Right forelimb (tissue), 1 donor: ENCODE data around the gene CD101.
"Not testable (repeated sequence)": the region's sequence is repeated elsewhere in the genome, so short reads cannot be mapped to it uniquely, and the experiment has no call there.

Experiments used
- DNase-seq: peaks from one replicate; pipeline ENCODE4 v3.0.0-alpha.2; 2018

The CD101 gene, protein sequence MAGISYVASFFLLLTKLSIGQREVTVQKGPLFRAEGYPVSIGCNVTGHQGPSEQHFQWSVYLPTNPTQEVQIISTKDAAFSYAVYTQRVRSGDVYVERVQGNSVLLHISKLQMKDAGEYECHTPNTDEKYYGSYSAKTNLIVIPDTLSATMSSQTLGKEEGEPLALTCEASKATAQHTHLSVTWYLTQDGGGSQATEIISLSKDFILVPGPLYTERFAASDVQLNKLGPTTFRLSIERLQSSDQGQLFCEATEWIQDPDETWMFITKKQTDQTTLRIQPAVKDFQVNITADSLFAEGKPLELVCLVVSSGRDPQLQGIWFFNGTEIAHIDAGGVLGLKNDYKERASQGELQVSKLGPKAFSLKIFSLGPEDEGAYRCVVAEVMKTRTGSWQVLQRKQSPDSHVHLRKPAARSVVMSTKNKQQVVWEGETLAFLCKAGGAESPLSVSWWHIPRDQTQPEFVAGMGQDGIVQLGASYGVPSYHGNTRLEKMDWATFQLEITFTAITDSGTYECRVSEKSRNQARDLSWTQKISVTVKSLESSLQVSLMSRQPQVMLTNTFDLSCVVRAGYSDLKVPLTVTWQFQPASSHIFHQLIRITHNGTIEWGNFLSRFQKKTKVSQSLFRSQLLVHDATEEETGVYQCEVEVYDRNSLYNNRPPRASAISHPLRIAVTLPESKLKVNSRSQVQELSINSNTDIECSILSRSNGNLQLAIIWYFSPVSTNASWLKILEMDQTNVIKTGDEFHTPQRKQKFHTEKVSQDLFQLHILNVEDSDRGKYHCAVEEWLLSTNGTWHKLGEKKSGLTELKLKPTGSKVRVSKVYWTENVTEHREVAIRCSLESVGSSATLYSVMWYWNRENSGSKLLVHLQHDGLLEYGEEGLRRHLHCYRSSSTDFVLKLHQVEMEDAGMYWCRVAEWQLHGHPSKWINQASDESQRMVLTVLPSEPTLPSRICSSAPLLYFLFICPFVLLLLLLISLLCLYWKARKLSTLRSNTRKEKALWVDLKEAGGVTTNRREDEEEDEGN

DNA sequence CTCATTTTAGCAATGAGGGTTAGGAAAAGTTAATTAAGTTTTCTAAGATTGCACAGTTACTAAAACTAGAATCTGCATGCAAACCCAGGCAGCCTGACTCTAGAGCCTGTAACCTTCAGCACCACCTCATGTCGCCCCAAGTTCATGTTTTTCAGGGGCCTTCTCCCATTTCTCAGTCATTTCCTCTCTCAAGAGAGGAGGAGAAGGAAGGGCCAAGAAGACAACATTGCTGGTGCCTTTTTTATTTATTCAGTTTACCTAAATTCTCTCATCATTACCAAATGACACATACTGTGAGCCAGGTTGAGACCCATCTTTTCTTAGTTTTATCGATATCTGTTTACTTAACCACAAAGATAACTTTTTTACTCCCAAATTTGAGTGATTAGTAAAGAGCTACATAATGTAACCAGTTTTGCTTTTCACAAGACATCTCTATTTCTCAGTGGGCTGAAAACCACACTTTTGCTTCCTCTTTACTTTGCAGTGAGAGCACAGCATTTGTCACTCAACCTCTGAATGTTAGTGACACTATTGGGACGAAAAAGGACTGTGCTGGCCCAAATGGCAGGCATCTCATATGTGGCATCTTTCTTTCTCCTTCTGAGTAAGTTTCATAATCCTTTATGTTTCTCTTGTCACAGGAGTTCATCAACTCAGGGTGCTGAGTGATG lies at the start of gene CD101:
Gene CD101, plus strand, starts transcription at position 507 of the 674 bp plus-strand sequence. Its CDS starts 58 bp downstream, at position 565.
- no peak for DNase-seq

DNA sequence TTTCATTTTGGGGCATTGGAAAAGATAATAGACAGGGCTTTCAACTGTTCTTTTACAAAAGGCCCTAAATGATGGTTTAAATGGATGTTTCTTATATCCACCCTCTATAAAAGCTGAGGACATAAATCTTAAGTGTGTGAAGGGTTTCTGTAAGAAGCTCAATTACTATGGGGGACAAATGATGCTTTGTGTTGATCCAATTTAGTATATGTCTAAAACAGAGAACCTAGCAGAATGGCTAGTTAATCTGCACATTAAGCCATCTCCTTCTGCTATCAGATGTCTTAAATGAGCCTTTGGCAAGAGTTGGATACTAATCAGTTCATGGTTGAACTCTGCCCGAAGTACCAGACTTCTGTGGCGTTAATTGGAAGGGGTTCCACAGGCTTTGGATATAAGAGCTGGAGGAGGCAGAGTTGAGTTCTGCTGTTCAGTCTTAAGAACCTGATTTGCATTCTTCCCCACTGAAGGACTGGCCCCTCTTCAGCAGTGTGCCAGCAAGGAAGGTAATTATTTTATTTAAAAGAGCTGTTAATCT lies 48.8 kb upstream of the CD101 start:
- DNase-seq: no peak

DNA sequence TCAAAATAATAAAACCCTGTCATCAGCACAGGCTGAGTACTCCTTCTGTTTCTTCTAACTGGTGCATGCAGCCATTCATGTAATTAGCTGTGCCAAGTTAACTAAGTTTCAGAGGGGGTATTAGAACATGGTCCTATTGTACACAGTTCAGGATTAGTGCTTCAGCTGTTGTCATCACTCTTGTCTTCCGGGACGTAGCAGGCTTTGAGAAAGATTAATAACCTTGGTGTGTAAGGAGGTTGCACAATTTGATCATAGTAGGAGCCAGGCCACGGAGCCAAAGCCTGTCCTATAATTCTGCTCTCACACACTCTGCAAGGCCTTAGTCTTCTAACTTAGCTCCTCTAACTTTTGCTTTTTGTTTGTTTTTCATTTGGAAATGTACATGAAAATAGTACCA lies 47.1 kb upstream of the CD101 start:
- peak; percentile 11 for DNase-seq

DNA sequence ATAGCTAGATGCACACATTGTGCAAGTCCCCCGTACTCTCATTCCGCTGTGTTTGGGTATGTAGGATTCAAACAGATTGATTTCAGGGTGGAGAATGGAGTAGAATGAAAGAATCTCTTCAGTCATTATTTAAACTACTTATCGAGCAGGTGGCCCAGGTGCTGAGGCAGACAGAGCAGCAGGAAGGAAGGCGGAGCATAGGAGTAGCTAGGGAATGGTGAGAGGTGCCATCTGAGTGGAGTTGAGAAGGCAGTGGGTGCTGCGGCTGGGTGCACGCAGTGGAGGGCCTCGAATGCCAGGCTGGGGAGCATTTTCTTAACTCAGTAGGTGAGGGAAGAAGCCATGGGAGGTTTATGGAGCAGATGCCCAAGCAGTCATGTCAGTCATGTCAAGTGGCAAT lies 45.2 kb upstream of the CD101 start:
- peak; percentile 7 for DNase-seq

DNA sequence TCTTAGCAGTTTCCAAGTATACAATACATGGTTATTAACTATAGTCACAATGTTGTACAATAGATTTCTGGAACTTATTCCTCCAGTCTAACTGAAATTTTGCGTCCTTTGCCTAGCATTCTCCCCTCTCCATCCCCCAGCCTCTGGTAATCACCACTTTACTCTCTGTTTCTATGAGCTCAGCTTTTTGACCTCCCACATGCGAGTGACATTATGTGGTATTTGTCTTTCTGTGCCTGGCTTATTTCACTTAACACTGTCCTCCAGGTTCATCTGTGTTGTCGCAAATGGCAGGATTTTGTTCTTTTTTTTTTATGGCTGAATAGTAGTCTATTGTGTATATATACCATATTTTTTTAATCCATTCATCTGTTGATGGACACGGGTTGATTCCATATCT lies 43.9 kb upstream of the CD101 start:
- no peak for DNase-seq

DNA sequence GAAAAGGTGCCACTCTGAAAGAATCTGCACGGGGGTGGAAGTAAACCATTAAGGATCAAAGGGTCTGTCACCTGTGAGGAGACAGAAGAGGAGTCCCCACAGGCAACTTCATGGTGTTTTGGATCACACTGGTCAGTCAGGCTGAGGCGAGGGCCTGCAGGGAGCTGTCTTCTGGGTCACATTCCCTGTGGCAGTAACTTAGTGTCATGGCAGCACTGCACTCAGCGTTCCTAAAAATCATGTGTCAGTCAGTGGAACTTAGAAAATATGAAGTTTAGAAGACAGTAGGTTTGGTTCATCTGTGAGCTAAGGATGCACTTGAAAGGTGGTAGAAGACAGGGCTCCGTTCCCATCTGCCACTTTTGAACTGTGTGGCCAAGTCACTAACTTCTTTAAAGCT lies 43.5 kb upstream of the CD101 start:
- DNase-seq: peak; percentile 20

DNA sequence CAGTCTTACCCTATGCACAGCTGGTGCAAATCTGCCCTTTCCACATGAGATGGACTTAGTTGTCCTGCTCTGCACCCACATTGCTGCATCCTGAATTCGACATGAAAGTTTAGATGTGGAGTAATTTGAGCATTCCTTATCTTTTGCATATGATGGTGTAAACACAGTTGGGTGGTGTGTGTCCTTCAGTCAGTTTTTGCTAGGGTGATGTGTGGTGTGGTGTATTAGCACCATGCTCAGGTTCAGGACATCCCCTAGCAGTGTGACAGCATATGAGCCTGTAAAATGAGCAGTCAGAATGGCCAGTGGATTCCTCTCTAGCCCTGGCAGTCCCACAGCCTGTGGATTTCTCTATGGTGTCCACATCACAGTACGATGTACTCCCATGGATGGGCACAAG lies 42.6 kb upstream of the CD101 start:
- peak; percentile 34 for DNase-seq

DNA sequence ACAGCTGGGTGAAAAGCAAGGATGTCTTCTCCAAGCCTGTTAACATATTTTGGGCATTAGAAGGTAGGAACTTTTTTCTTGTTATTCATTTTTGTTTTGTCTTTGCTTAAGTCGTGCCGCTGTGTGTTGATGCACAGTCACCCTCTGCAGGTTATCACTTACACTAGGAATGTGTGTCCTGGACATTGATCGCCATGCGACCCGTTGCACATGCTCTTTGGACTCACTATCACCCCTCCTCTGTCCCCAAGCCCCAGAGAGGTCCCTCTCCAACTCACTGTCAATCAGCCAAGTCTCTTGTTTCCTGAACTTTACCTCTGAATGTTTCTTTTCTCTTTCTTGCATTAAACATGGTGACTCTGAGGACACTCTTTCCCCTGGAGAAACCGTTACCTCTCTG lies 40.0 kb upstream of the CD101 start:
- no peak for DNase-seq

DNA sequence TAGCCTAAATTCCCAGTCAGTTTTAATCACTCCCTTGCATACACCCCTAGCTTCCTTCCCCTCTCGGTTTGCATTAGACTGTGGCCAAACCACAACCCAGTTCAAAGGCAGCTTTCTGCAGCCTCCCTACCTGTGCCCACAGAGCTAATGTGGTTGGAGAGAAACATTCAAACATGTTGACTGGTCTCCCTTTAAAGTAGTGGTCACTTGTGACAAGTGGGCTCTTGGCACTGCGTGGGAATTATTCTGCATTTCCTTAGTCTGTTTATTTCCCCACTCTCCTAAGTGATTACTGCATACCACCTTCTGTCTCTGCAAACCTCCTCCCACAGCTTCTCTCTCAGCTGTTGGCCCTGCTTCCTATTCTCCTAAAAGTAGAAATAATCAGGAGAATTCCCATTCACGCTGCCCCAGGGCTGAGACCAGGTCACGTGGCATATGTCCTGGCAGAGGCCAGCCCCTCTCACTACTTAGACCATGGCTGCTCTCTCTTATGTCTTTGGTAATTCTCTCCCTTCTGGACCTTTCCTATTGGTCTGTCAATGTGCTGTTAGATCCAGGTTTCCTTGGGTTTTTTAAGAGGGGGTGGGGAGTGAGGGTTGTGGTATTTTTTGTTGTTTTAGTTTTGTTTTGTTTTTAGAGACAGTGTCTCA lies 38.4 kb upstream of the CD101 start:
- peak; percentile 18 for DNase-seq

DNA sequence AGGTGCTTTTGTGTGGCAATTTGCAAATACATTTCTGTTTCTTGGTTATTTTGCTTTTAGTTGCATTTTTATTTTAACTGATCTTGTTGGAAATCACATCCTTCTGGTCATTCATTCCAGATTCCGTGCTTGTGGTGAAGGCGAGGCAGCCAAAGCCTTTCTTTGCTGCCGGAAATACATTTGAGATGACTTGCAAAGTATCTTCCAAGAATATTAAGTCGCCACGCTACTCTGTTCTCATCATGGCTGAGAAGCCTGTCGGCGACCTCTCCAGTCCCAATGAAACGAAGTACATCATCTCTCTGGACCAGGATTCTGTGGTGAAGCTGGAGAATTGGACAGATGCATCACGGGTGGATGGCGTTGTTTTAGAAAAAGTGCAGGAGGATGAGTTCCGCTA lies 34.8 kb upstream of the CD101 start:
- DNase-seq: peak; percentile 29

DNA sequence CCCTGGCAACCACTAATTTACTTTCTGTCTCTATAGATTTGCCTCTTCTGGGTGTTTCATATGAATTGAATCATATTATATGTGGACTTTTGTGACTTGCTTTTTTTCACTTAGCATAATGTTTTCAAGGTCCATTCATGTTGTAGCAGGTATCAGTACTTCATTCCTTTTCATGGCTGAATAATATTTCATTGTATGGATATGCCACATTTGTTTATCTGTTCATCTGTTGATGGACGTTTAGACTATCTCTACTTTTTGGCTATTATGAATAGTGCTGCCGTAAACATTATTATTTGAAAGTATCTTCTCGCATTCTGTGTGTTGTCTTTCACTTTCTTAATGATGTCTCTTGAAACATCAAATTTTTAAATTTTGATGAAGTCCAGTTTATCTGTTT lies 32.8 kb upstream of the CD101 start:
- DNase-seq: no peak

DNA sequence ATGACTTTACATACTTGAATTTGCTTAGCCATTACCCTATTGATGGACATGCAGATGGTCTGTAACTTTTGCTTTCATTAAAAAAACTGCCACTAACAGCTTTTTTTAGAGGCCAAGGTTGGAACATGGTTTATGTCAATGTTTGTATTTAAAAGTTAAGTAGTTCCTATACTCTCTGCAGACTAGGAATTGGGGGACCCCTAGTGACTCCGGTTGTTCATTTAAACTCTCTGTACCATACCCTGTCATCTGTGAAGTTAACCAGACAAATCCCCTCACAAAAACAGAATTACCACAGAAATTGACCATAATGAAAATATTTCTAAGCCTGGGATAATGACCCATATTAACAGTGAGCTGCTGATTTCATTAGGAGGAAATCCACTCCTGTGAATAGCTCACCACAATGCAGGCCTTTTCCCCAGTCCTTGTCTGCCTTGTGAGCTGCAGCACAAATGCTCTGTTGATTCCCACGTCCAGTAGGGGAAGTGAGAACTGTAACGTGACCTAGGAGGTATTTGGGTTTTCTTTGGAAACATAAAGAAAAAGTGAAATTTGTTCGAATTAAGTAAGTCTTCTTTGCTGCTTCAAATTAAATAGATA lies 30.2 kb upstream of the CD101 start:
- DNase-seq: peak; percentile 19

DNA sequence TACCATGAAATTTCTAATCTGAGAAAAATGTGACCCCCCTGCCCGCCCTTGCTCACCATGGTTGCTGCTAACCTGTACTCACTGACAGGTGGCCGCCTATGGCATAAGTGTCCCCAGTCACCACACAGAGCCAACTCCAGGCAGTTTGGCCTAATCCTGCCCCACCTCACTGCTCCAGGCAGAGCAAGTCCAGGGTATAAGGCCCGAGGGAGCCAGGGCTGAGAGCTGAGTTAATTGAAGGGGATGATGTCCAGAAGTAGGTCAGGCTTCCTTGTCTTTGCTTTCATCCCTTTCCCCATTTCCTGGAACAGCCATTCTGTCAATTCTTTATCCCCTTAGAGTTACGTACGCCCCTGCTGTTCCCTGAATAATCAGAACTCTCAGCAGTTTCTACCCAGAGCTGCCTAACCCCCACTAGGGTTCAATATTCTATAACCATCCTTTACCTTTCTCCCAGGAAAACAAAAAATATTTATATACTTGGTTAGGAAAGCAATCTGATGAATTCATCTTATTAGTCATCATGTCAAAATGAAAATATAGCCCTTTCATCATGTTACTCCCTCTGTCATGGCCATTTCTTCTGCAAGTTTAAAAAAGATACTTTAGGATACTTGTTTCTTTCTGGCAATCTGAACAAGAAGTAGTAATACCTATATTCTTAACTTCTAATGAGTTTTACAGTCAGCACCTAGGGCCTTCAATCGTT lies 29.4 kb upstream of the CD101 start:
- DNase-seq: peak; percentile 40

DNA sequence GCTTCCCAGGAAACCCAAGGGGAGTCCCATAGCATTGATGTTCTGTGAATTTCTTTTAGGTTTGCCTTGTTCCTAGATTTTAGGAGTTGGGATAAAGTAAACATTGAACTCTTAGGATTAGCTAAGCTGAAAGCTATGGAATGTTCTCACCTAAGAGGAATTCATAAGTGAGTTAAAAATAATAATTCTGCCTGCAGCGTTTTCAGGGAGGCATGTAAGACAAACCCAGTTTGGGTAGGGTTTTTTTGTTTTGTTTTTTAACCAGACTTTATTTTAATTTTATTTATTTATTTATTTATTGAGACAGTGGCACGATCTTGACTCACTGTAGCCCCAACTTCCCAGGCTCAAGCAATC lies 28.9 kb upstream of the CD101 start:
- DNase-seq: no peak

DNA sequence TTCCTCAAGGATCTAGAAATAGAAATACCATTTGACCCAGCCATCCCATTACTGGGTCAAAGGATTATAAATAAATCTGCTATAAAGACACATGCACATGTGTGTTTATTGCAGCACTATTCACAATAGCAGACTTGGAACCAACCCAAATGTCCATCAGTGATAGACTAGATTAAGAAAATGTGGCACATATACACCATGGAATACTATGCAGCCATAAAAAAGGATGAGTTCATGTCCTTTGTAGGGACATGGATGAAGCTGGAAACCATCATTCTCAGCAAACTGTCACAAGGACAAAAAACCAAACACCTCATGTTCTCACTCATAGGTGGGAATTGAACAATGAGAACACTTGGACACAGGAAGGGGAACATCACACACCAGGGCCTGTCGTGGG lies 21.3 kb upstream of the CD101 start:
- not testable (repeated sequence) for DNase-seq

DNA sequence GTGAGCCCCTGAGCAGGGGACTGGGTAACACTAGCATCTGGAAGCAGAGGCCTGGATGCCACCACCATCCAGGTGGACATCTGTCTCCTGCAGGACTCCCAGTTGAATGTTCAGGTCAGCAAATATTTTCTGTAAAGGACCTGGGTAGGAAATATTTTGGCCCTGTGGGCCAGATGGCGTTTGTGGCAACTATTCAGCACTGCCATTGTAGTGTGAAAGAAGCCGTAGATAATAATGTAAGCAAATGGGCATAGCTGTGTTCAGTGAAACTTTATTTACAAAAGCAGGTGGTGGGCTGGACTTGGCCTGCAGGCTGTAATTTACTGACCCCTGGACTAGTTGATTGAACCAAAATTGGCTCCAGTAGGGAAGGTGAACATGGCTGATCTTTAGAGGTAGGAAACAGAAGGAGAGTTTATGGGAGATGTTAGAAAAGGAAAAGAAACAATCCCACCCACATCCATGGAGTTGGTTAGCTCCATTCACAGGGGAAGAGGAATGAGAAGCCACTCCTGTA lies 20.0 kb upstream of the CD101 start:
- peak; percentile 34 for DNase-seq

DNA sequence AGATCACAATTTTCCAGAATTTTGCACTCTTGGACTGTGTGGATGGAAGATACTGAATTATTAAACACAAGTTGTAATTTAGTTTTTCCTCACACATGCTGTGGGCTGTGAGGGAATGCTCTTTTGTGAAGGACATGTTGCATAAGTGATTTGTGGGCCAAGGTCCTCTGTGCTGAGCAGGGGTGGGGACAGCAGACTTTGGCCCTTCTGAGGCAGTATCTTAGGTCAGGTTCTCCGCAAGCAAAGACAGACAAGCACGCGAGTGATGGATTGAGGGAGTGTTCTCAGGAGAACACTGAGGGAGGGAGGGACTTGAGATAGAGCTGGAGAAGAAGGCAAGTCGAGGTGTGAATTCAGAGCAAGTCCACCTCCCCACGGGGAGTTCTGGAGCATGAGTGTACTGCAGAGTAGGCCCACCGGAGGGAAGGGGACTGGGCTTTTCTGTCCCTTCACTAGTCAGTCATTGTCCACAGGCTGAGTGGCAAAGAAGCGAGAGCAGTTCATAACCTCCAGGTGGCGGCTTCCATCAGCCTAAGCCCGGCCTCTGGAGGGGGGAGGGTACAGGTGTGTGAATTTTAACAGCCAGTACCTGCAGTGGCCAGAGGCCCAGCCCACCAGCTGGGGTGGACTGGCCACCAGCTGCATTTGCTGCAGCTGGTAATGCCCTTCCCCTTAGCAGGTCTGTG lies 19.1 kb upstream of the CD101 start:
- DNase-seq: peak; percentile 39

DNA sequence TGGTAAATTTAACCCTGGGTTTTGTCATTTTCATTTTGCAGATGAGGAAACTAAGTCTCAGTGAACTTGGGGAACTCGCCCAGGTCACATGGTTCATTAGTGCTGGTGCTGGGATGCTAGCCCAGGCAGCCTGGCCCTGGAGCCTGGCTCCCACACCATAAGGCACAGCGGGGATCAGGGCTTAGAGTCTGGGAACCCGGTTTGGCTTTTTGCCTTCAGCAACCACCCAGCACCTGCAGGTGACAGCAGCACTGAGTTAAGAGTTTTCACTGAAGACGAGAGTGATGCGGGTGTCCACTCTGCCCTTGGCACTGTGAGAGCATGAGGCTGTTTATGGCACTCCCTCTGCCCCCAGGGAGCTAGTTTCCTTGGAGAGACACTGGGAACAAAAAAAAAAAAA lies 18.4 kb upstream of the CD101 start:
- peak; percentile 22 for DNase-seq

DNA sequence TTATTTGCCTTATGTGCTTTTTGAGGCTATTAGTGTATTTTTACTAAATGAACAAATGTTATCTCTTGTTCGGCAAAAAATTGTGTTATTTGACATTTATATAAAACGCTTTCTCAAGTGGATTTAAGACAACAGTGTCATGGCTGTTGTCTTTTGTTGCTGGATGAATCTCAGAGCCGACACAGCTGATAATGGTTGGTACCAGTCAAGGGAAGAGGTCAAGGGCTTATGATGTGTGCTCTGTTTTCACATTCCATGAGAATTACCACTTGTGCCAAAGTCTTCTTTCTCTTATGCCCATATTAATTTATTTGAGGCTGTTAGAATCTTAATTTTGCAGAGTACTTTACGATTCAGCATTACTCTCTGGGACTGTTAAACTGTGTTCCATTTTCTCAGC lies 17.9 kb upstream of the CD101 start:
- DNase-seq: no peak

DNA sequence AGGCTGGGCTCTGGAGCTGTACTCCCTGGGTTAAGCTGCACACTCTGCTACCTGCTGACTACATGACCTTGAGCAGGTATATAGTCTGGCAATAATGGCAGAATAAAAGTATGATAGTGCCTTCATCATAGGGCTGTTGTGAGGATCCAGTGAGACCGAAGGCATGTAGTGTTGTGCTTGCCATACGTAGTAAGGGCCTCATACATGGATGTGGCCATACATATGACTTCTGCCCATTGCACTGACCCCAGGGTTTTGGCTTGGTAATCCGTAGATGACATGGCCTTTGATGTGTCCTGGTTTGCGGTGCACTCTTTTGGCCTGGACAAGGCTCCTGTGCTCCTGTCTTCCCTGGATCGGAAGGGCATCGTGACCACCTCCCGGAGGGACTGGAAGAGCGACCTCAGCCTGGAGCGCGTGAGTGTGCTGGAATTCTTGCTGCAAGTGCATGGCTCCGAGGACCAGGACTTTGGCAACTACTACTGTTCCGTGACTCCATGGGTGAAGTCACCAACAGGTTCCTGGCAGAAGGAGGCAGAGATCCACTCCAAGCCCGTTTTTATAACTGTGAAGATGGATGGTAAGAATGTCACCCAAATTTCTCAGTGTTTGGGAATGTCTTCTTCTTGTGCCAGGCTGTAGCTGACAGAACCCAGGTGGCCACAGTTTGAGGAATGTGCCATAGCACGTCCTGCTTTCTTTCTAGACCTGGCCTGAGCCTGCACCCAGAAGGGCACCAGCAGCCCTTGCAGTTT lies 17.0 kb upstream of the CD101 start:
- peak; percentile 33 for DNase-seq
